ENCODE measurements around the gene ZNF711. TPM values are rescaled to one million over a fixed set of nuclear protein-coding genes. Genes with fewer than 3 reads are reported as not detected.
"Not testable (repeated sequence)": the region's sequence is repeated elsewhere in the genome, so short reads cannot be mapped to it uniquely, and the experiment has no call there.

Gene ZNF711
- total RNA-seq, 1 donor from 2014 or later: 0.12 TPM

- intact Hi-C loops (cut with micrococcal nuclease); H3K27ac Mint-ChIP-seq; H3K36me3 Mint-ChIP-seq (ENCODE audit: low read depth); DNase-seq; H3K27me3 Mint-ChIP-seq; H3K9me3 Mint-ChIP-seq; H3K4me3 Mint-ChIP-seq; H3K4me1 Mint-ChIP-seq: not testable (repeated sequence)
These were observed 67.6 kb downstream of the ZNF711 start for GRCh38 chrX:85311348-85311747.

Other genes starting within 250 kb of the ZNF711 start
- 19.4 and 21.1 TPM in 2 replicates for gene APOOL, start 240.1 kb upstream of the ZNF711 start, total RNA-seq
- gene SATL1, start 212 bp upstream of the ZNF711 start, total RNA-seq: not detected in 2 replicates
- 0.07 TPM in 1 of 2 replicates, not detected in the other for gene POF1B, start 135.7 kb downstream of the ZNF711 start, total RNA-seq